Activated naive CD8-positive, alpha-beta T cell treated with anti-CD3 and anti-CD28 coated beads, Interleukin-2, amount 10 ng/mL, durations not matched to agents 7 days and 5 days (primary cell): ENCODE results near the gene MYO9A. TPM values are rescaled to one million over a fixed set of nuclear protein-coding genes. Genes with fewer than 3 reads are reported as not detected.
"Not testable (repeated sequence)": the region's sequence is repeated elsewhere in the genome, so short reads cannot be mapped to it uniquely, and the experiment has no call there.

Experiments used
- ATAC-seq: fragments of 150-1000 bp; cut with Tn5 transposase; one replicate; pipeline ENCODE4 v1.10.0; 2021; ENCODE audit warnings: low read depth, moderate library complexity
- POLR2A ChIA-PET: fragments of 350-600 bp; sonication (Branson Sonifier 250); formaldehyde crosslinking; loops from one replicate; lab custom pipeline; 2021; ENCODE audit warnings: antibody characterized with exemption; lab: Charles Lee
- DNase-seq: peaks from one replicate; pipeline ENCODE4 v3.0.0; 2021
- H3K27ac Mint-ChIP-seq: one replicate; pipeline ENCODE4 v1.8.0; 2022; ENCODE audit warnings: mild to moderate bottlenecking, mixed read lengths
- H3K27me3 Mint-ChIP-seq: one replicate; pipeline ENCODE4 v1.8.0; 2022; ENCODE audit warnings: mild to moderate bottlenecking, moderate library complexity, mixed read lengths
- H3K36me3 Mint-ChIP-seq: one replicate; pipeline ENCODE4 v1.8.0; 2021; ENCODE audit warnings: mild to moderate bottlenecking, mixed read lengths
- H3K4me1 Mint-ChIP-seq: one replicate; pipeline ENCODE4 v1.8.0; 2021; ENCODE audit warnings: mixed read lengths
- H3K4me3 Mint-ChIP-seq: one replicate; pipeline ENCODE4 v1.8.0; 2022; ENCODE audit warnings: mild to moderate bottlenecking, moderate library complexity, mixed read lengths
- H3K9me3 Mint-ChIP-seq: one replicate; pipeline ENCODE4 v1.8.0; 2021; ENCODE audit warnings: mixed read lengths
- total RNA-seq, 2 experiments: library from RNA; stranded (reverse); gene quantifications; one replicate each; pipeline ENCODE4 v1.2.3, GENCODE V29; 2021

Gene MYO9A
- total RNA-seq, 2 experiments from 2014 or later: 24.1 to 31.2 TPM

GRCh38 chr15:71874245-71874644 lies 243.7 kb downstream of the MYO9A start:
- H3K4me1 Mint-ChIP-seq: no peaks in the 10 kb centered on the region
- POLR2A ChIA-PET: no interaction called here
- H3K9me3 Mint-ChIP-seq: no peaks in the 10 kb centered on the region
- H3K27ac Mint-ChIP-seq: no peak overlapping the region
- no peak for ATAC-seq
- DNase-seq: no peak
- no peaks in the 10 kb centered on the region for H3K27me3 Mint-ChIP-seq
- no peak overlapping the region for H3K4me3 Mint-ChIP-seq
- H3K36me3 Mint-ChIP-seq: peaks cover 5% of the 10 kb centered on the region

DNA sequence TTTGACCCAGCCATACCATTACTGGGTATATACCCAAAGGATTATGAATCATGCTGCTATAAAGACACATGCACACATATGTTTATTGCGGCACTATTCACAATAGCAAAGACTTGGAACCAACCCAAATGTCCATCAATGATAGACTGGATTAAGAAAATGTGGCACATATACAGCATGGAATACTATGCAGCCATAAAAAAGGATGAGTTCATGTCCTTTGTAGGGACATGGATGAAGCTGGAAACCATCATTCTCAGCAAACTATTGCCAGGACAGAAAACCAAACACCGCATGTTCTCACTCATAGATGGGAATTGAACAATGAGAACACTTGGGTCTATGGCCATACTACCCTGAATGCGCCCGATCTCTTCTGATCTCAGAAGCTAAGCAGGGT lies 259.7 kb downstream of the MYO9A start:
- H3K9me3 Mint-ChIP-seq, H3K4me3 Mint-ChIP-seq, DNase-seq, POLR2A ChIA-PET, H3K27ac Mint-ChIP-seq, H3K27me3 Mint-ChIP-seq, H3K4me1 Mint-ChIP-seq, ATAC-seq: not testable (repeated sequence)
- H3K36me3 Mint-ChIP-seq: peaks cover 15% of the 10 kb centered on the region

GRCh38 chr15:71853543-71853942 lies 264.4 kb downstream of the MYO9A start:
- DNase-seq (no peak), ATAC-seq (no peak)
- POLR2A ChIA-PET: no interaction called here
- Mint-ChIP-seq H3K4me1 (no peaks in the 10 kb centered on the region), H3K27ac (no peak overlapping the region), H3K4me3 (no peak overlapping the region), H3K36me3 (peaks cover 8% of the 10 kb centered on the region), H3K27me3 (no peaks in the 10 kb centered on the region), H3K9me3 (no peaks in the 10 kb centered on the region)

DNA sequence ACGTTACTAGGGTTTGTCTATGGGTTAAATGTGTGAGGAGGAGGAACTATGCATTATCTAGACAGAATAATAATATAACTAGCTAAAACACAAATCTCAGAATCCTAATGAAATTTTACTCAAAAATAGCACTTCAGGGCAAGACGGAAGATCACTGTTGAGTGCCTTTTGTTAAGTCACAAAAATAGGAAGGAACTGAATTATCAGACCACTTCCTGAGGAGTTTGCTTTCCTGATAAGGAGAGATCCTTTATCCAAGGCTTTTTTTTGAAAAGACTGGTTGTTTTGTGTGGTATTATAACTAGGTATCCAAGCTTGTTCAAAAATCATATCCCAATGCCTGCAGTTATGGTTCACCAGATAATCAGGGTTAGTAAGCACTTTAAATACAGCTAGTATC lies 273.0 kb downstream of the MYO9A start:
- Mint-ChIP-seq H3K4me3 (no peak overlapping the region), H3K4me1 (no peaks in the 10 kb centered on the region), H3K27ac (no peak overlapping the region), H3K9me3 (no peaks in the 10 kb centered on the region), H3K36me3 (peaks cover 11% of the 10 kb centered on the region), H3K27me3 (no peaks in the 10 kb centered on the region)
- no peak for ATAC-seq
- POLR2A ChIA-PET: no interaction called here
- DNase-seq: no peak

GRCh38 chr15:71841563-71841962 lies 276.4 kb downstream of the MYO9A start:
- no peak overlapping the region for H3K27ac Mint-ChIP-seq
- peaks cover 9% of the 10 kb centered on the region for H3K36me3 Mint-ChIP-seq
- H3K4me3 Mint-ChIP-seq: no peak overlapping the region
- DNase-seq: no peak
- no peaks in the 10 kb centered on the region for H3K27me3 Mint-ChIP-seq
- ATAC-seq: no peak
- POLR2A ChIA-PET: no interaction called here
- H3K4me1 Mint-ChIP-seq: peaks cover 2% of the 10 kb centered on the region
- no peaks in the 10 kb centered on the region for H3K9me3 Mint-ChIP-seq

DNA sequence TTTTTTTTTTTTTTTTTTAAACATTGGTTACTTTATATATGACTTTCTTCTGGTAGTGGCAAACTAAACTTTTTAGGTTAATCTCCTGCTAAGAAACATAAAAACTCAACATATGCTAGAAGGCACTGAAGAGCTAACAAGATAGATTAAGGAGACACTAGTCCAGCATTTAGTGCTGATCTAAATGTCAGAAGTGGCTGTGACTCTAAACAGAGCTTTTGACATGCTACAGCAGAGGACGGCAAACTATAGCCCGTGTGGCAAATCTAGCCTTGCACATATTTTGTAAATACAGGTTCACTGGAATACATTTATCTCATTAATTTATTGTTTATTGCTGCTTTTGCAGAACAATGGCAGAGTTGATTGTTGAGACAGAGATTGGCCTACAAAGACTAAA lies 287.0 kb downstream of the MYO9A start:
- Mint-ChIP-seq H3K27me3 (no peaks in the 10 kb centered on the region), H3K4me1 (no peaks in the 10 kb centered on the region), H3K4me3 (no peak overlapping the region), H3K27ac (no peak overlapping the region), H3K36me3 (peaks cover 36% of the 10 kb centered on the region), H3K9me3 (peaks cover 5% of the 10 kb centered on the region)
- POLR2A ChIA-PET: no interaction called here
- DNase-seq (no peak), ATAC-seq (no peak)

DNA sequence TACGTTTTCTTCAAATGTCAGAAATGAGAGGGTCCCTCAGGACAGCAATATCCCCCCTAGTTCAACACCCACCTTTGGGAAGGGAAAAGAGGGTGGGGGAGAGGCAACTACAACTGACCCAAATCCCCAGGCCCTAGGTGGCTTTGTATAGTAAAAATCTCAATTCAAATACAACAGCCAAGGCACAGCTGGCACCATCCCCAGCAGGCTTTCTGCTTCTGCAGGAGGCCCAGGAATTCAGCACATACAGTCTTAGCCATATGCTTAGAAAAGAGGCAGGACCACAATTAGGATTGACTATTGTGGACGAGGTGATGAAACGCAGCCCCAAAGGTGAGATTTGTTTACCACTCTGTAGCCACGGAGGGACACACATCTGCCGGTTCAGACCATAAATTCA lies 291.8 kb downstream of the MYO9A start:
- no peak overlapping the region for H3K27ac Mint-ChIP-seq
- no peaks in the 10 kb centered on the region for H3K27me3 Mint-ChIP-seq
- H3K36me3 Mint-ChIP-seq: peaks cover 50% of the 10 kb centered on the region
- POLR2A ChIA-PET: no interaction called here
- DNase-seq (no peak), ATAC-seq (no peak)
- H3K4me3 Mint-ChIP-seq: no peak overlapping the region
- peaks cover 26% of the 10 kb centered on the region for H3K9me3 Mint-ChIP-seq
- H3K4me1 Mint-ChIP-seq: no peaks in the 10 kb centered on the region

GRCh38 chr15:71825021-71825730 lies 292.8 kb downstream of the MYO9A start:
- no peaks in the 10 kb centered on the region for H3K27me3 Mint-ChIP-seq
- no peak overlapping the region for H3K4me3 Mint-ChIP-seq
- H3K36me3 Mint-ChIP-seq: peaks cover 50% of the 10 kb centered on the region
- H3K9me3 Mint-ChIP-seq: peaks cover 29% of the 10 kb centered on the region
- no peak for ATAC-seq
- no peak overlapping the region for H3K27ac Mint-ChIP-seq
- DNase-seq: no peak
- POLR2A ChIA-PET: no interaction called here
- H3K4me1 Mint-ChIP-seq: no peaks in the 10 kb centered on the region

DNA sequence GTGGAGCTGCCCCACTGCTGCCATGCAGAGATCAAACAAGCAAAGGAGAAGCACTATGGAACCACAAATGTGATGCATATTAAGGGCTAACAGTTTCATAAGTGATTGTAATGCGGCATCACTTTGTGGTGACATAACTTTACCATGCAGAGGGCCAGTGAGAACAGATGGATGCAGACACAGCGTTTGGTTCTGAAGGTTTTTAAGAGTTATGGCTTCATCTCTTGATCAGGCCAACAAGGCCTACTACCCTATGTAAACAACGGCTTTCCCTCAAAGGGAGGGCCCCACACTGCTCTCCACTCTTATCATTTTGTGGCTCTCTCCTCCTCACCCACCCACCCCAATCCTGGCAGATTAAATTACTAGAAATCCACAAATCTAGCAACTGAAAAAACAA lies 294.1 kb downstream of the MYO9A start:
- Mint-ChIP-seq H3K4me1 (no peaks in the 10 kb centered on the region), H3K36me3 (peaks cover 43% of the 10 kb centered on the region), H3K27ac (no peak overlapping the region), H3K27me3 (no peaks in the 10 kb centered on the region), H3K9me3 (peaks cover 33% of the 10 kb centered on the region), H3K4me3 (no peak overlapping the region)
- POLR2A ChIA-PET: no interaction called here
- ATAC-seq: no peak
- DNase-seq: no peak

- DNase-seq: no peak
- H3K4me1 Mint-ChIP-seq: no peaks in the 10 kb centered on the region
- POLR2A ChIA-PET: no interaction called here
- peaks cover 37% of the 10 kb centered on the region for H3K9me3 Mint-ChIP-seq
- H3K4me3 Mint-ChIP-seq: no peak overlapping the region
- no peaks in the 10 kb centered on the region for H3K27me3 Mint-ChIP-seq
- no peak overlapping the region for H3K27ac Mint-ChIP-seq
- ATAC-seq: no peak
- H3K36me3 Mint-ChIP-seq: peaks cover 37% of the 10 kb centered on the region
These were observed 294.9 kb downstream of the MYO9A start for GRCh38 chr15:71822890-71823630.

- no peak overlapping the region for H3K27ac Mint-ChIP-seq
- peaks cover 37% of the 10 kb centered on the region for H3K9me3 Mint-ChIP-seq
- peaks cover 23% of the 10 kb centered on the region for H3K36me3 Mint-ChIP-seq
- DNase-seq (no peak), ATAC-seq (no peak)
- POLR2A ChIA-PET: no interaction called here
- H3K27me3 Mint-ChIP-seq: no peaks in the 10 kb centered on the region
- H3K4me1 Mint-ChIP-seq: no peaks in the 10 kb centered on the region
- H3K4me3 Mint-ChIP-seq: no peak overlapping the region
These were observed 296.3 kb downstream of the MYO9A start for GRCh38 chr15:71821547-71822129.

DNA sequence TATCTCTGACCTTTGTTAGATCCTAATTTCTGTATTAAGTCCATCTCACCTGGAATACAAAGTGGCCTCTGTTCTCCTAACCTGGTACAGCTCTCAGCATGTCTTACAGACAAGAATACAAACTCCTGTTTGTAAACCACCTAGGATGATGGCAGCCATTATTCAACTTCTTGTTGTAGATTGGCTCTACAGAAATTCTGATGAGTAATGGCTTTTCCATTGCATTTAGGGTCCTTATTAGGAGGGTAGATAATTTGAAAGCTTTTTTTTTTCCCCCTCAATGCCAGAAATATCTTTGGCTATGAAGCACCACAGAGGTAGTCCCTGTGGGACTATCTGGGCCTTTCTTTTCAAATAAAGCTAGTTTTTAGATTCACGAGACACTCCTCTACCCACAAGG lies 297.8 kb downstream of the MYO9A start:
- Mint-ChIP-seq H3K36me3 (peaks cover 10% of the 10 kb centered on the region), H3K9me3 (peaks cover 35% of the 10 kb centered on the region), H3K27me3 (no peaks in the 10 kb centered on the region), H3K27ac (no peak overlapping the region), H3K4me3 (no peak overlapping the region), H3K4me1 (no peaks in the 10 kb centered on the region)
- ATAC-seq (no peak), DNase-seq (no peak)
- POLR2A ChIA-PET: no interaction called here

DNA sequence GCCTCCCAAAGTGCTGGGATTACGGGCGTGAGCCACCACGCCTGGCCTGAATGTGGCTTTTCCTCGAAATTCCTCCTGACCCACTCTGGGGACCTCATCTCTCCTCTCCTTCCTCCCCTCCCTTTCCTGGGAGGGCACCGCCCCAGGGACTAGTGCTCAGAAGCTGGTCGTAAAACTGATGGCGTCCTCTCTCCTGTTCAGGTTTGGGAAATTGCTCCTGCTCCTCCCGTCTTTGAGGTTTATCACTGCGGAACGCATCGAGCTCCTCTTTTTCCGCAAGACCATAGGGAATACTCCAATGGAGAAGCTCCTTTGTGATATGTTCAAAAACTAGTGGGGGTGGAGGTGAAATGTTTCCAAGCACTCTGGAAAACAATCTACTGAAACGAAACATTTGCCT lies 300.6 kb downstream of the MYO9A start:
- POLR2A ChIA-PET: no interaction called here
- Mint-ChIP-seq H3K4me3 (no peak overlapping the region), H3K27ac (no peak overlapping the region), H3K4me1 (no peaks in the 10 kb centered on the region), H3K9me3 (peaks cover 20% of the 10 kb centered on the region), H3K27me3 (no peaks in the 10 kb centered on the region), H3K36me3 (no peaks in the 10 kb centered on the region)
- DNase-seq (no peak), ATAC-seq (no peak)

DNA sequence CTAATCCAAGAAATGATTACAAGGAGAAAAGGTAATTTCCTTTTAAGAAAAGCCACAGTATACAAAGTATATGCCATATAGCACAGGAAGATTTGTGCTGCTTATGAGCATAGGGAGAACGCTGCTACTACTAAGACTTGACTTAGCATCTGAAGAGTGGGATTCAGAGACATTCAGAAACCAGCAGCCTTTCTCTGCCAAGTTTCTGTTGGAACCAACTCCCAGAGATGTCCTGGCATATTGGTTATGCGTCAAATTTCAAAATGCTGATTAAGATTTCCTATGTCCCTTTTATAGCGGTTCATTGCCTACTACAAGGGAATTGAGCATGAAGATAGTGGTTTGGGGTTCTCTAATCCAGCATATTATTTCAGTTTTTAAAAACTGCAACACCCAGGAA lies 302.6 kb downstream of the MYO9A start:
- peaks cover 12% of the 10 kb centered on the region for H3K9me3 Mint-ChIP-seq
- no peak overlapping the region for H3K27ac Mint-ChIP-seq
- H3K36me3 Mint-ChIP-seq: no peaks in the 10 kb centered on the region
- no peaks in the 10 kb centered on the region for H3K27me3 Mint-ChIP-seq
- POLR2A ChIA-PET: no interaction called here
- H3K4me1 Mint-ChIP-seq: no peaks in the 10 kb centered on the region
- ATAC-seq (no peak), DNase-seq (no peak)
- no peak overlapping the region for H3K4me3 Mint-ChIP-seq
